Colonic mucosa (tissue), 4 donors: ENCODE data around the gene SDF2L1. TPM values are rescaled to one million over a fixed set of nuclear protein-coding genes. Genes with fewer than 3 reads are reported as not detected.

Experiments used
- DNase-seq: peaks from one replicate; pipeline ENCODE4 v3.0.0-alpha.2; 2020
- H3K27ac ChIP-seq: fragments of 200-600 bp; one replicate; pipeline ENCODE4 v1.8.0; 2021
- H3K27me3 ChIP-seq: fragments of 200-600 bp; one replicate; pipeline ENCODE4 v1.8.0; 2021
- H3K36me3 ChIP-seq: fragments of 200-600 bp; one replicate; pipeline ENCODE4 v1.8.0; 2021
- H3K4me1 ChIP-seq: fragments of 200-600 bp; one replicate; pipeline ENCODE4 v1.8.0; 2021; ENCODE audit warnings: mild to moderate bottlenecking
- H3K4me3 ChIP-seq: fragments of 200-600 bp; one replicate; pipeline ENCODE4 v1.8.0; 2021
- H3K9ac ChIP-seq, 2 donors: one replicate each; pipeline ENCODE4 v1.7.0; 2013; ENCODE audit warnings: control low read depth in 2 of 2, low read depth in 2 of 2, low read length in 2 of 2
- H3K9me3 ChIP-seq: fragments of 200-600 bp; one replicate; pipeline ENCODE4 v1.8.0; 2021
- intact Hi-C: fragments of 100-400 bp; cut with DNase I; formaldehyde crosslinking; loops from one replicate; pipeline ENCODE4 v1.14.1; 2022
- total RNA-seq, 2 donors: library from RNA; stranded (reverse); fragmentation: NEBNext Ultra II Directional in 1 of 2; extraction: Animal tissue kit (Norgen Biotek cat#: 25700) in 1 of 2; gene quantifications; one replicate each; pipeline ENCODE4 v1.2.1, GENCODE V29; 2021
- TF ChIP-seq, protein P1 (sequence below): fragments of 200-600 bp; IDR thresholded peaks from one replicate; pipeline ENCODE4 v1.8.0; 2022; ENCODE audit warnings: antibody characterized with exemption, mild to moderate bottlenecking
- donor health status: healthy.
- donor health status: DM: no; HTN: no; CAD: no.
- donor health status: DM: no; HTN: no; CAD: no.

SDF2L1 gene
- total RNA-seq, 2 donors from 2014 or later: 48.8 to 177 TPM

DNA sequence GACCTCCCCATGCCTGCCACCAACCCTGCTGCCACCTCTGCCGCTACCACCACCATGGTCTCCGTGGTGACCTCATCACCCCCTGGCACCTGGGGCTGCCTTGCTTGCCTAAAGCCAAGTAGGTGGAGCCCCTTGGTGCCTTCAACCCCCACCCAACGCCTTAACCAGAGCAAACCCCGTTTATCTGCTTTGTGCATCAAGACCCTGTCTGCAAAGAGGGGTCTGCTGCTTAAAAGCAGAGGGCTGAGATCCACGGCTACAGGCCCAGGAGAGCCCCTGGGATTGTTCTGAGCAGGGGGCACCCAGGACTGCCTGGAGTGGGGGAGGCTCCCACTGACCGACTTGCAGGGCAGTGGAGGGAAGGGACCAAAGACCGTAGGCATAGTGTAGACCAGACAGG is 18.8 kb downstream of the SDF2L1 start:
- intact Hi-C loops: no loop called here
- Histone ChIP-seq H3K36me3 (no peaks in the 10 kb centered on the region), H3K4me3 (no peak overlapping the region), H3K4me1 (peaks cover 3% of the 10 kb centered on the region), H3K27me3 (no peaks in the 10 kb centered on the region), H3K9ac (no peak overlapping the region), H3K9me3 (no peaks in the 10 kb centered on the region), H3K27ac (no peak overlapping the region)
- no peak for DNase-seq
- TF ChIP-seq, protein P1, sequence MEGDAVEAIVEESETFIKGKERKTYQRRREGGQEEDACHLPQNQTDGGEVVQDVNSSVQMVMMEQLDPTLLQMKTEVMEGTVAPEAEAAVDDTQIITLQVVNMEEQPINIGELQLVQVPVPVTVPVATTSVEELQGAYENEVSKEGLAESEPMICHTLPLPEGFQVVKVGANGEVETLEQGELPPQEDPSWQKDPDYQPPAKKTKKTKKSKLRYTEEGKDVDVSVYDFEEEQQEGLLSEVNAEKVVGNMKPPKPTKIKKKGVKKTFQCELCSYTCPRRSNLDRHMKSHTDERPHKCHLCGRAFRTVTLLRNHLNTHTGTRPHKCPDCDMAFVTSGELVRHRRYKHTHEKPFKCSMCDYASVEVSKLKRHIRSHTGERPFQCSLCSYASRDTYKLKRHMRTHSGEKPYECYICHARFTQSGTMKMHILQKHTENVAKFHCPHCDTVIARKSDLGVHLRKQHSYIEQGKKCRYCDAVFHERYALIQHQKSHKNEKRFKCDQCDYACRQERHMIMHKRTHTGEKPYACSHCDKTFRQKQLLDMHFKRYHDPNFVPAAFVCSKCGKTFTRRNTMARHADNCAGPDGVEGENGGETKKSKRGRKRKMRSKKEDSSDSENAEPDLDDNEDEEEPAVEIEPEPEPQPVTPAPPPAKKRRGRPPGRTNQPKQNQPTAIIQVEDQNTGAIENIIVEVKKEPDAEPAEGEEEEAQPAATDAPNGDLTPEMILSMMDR: no peak

DNA sequence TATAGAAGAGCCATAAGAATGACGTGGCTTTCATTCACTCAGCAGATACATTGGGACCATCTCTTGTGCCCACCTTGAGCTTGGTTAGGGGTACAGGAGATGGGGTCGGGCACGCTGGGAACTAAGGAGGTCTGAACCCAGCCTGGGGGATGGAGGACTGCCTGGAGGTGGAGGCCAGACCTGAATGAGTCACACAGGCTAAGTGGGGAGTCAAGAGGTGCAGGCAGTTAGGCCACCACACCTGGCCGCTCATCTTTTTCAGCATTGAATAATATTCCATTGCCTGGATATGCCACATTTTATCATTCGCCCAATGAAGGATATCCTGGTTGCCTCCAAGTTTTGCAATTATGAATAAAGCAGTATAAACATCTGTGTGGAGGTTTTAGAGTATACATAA is 19.9 kb downstream of the SDF2L1 start:
- intact Hi-C loops: no loop called here
- H3K9ac ChIP-seq: no peak overlapping the region
- H3K36me3 ChIP-seq: no peaks in the 10 kb centered on the region
- H3K4me1 ChIP-seq: peaks cover 3% of the 10 kb centered on the region
- DNase-seq: no peak
- H3K4me3 ChIP-seq: no peak overlapping the region
- H3K9me3 ChIP-seq: no peaks in the 10 kb centered on the region
- H3K27ac ChIP-seq: no peak overlapping the region
- no peaks in the 10 kb centered on the region for H3K27me3 ChIP-seq
- TF ChIP-seq, protein P1: no peak

DNA sequence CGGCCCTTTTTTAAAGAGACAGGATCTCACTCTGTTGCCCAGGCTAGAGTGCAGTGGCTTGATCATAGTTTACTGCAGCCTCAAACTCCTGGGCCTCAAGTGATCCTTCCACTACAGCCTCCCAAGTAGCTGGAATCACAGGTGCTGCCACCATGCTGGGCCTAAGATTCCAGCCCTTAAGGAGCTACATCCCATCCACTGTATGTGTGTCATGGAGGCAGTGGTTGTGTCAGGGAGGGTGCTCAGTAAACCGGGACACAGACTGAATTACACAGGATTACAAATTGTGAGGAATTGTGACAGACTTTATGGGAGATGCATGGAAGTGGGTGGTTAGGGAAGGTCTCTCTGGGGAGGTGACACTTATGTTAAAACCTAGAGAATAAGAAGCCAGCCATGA is 21.6 kb downstream of the SDF2L1 start:
- peaks cover 3% of the 10 kb centered on the region for H3K4me1 ChIP-seq
- no peak overlapping the region for H3K4me3 ChIP-seq
- no peak for DNase-seq
- TF ChIP-seq, protein P1: no peak
- H3K9me3 ChIP-seq: no peaks in the 10 kb centered on the region
- no peak overlapping the region for H3K27ac ChIP-seq
- H3K36me3 ChIP-seq: no peaks in the 10 kb centered on the region
- no peaks in the 10 kb centered on the region for H3K27me3 ChIP-seq
- intact Hi-C loops: no loop called here
- no peak overlapping the region for H3K9ac ChIP-seq

DNA sequence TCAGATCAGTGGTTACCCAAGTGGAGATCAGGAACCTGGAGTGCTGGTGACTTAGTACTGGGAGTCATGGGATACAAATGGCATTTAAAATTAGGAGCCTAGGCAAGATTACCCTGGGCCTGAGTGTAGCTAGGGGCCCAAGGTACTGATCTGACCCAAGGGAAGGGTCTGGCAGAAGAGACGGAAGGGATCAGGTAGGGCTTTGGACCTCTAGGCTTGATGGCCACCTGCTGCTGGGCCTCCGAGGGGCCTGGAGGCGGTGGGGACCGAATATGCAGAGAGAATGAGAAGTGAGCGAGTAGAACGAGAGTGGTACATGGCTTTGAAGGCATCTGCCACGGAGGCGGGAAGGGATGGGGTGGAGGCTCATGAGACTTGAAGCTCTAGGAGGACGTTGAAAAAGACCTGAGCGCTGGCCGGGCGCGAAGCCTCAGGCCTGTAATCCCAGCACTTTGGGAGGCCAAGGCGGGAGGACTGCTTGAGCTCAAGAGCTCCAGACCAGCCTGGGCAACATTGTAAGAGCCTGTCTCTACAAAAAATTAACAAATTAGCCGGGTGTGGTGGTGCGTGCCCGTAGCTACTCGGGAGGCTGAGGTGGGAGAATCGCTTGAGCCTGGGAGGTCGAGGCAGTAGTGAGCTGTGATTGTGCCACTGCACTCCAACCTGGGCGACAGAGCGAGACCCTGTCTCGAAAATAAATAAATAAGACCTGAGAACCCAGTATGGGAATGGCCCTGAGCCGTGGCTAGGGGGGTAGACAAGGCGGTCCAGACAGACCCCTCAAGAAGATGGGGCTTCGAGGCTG is 23.1 kb downstream of the SDF2L1 start:
- H3K4me3 ChIP-seq: peak overlapping the region; percentile 68
- H3K27me3 ChIP-seq: no peaks in the 10 kb centered on the region
- intact Hi-C loops: no loop called here
- TF ChIP-seq, protein P1: no peak
- peak overlapping the region; percentile 71 for H3K27ac ChIP-seq
- H3K36me3 ChIP-seq: no peaks in the 10 kb centered on the region
- no peaks in the 10 kb centered on the region for H3K9me3 ChIP-seq
- H3K9ac ChIP-seq: peak overlapping the region; percentile 81 to 93
- DNase-seq: no peak
- H3K4me1 ChIP-seq: peaks cover 3% of the 10 kb centered on the region

DNA sequence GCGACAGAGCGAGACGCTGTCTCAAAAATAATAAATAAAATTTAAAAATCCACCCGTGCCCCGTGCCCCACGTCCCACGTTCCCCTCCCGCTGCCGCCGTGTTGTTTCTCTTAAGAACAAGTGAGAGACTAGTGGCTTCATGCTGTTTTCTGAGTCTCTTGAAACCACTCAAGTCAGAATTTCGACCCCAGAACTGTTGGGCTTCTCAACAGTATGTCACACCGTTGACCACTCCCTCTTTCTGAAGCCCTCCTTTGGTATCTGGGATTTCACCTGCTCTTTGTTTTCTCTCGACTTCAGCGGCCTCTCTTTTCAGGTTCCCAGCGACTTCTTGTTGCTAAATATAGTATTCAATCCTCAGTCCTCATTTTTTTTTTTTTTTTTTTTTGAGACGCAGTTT is 24.7 kb downstream of the SDF2L1 start:
- no peak overlapping the region for H3K9ac ChIP-seq
- H3K9me3 ChIP-seq: no peaks in the 10 kb centered on the region
- intact Hi-C loops: no loop called here
- no peaks in the 10 kb centered on the region for H3K27me3 ChIP-seq
- H3K4me3 ChIP-seq: peak overlapping the region; percentile 68
- TF ChIP-seq, protein P1: no peak
- H3K36me3 ChIP-seq: no peaks in the 10 kb centered on the region
- H3K27ac ChIP-seq: peak overlapping the region; percentile 71
- H3K4me1 ChIP-seq: peaks cover 3% of the 10 kb centered on the region
- DNase-seq: no peak
